SK-N-SH (cell line): ENCODE results near the gene RAB39B. TPM values are rescaled to one million over a fixed set of nuclear protein-coding genes. Genes with fewer than 3 reads are reported as not detected.
A peak's percentile ranks its signal among the peaks of the same experiment; 100 is the strongest.

Experiments
- CTCF ChIA-PET: fragments of 300-600, 350-600 bp; formaldehyde crosslinking; extraction: SDS; loops from one replicate; lab custom pipeline; 2021; lab: Yijun Ruan, JAX
- POLR2A ChIA-PET: fragments of 350-600 bp; sonication (Branson Sonifier 250); formaldehyde crosslinking; extraction: SDS; loops from one replicate; lab custom pipeline; 2020; ENCODE audit warnings: antibody characterized with exemption, inconsistent platforms; lab: Yijun Ruan, JAX
- DNase-seq: peaks from one replicate; pipeline ENCODE4 v3.0.0; 2012
- H2AFZ ChIP-seq: fragments of 200-600 bp; sonication (generic); 2 replicates; pipeline ENCODE4 v1.8.1; 2016; ENCODE audit warnings: antibody characterized with exemption, mild to moderate bottlenecking, low read depth
- H3F3A ChIP-seq: fragments of 200-600 bp; sonication (generic); replicated peaks from 2 replicates; pipeline ENCODE3; 2016; ENCODE audit warnings: antibody characterized with exemption, mild to moderate bottlenecking; ENCODE audit not compliant: insufficient read depth
- H3K27ac ChIP-seq, 2 experiments: fragments of 200-500 bp in 1 of 2; fragments of 200-600 bp in 1 of 2; sonication (Bioruptor generic) in 1 of 2; sonication (generic), shearing (Covaris generic) in 1 of 2; 2 replicates each; pipeline versions ENCODE4 v1.5.1 to v1.6.1; 2014 to 2016; ENCODE audit warnings: low read depth in 2 of 2, inconsistent platforms in 1 of 2, low read length in 1 of 2, mild to moderate bottlenecking in 1 of 2, mixed read lengths in 1 of 2
- H3K27me3 ChIP-seq: fragments of 200-600 bp; sonication (generic), shearing (Covaris generic); 2 replicates; pipeline ENCODE4 v1.6.1; 2016; ENCODE audit warnings: mixed run types; ENCODE audit not compliant: insufficient read depth
- H3K36me3 ChIP-seq, 2 experiments: fragments of 200-500 bp in 1 of 2; fragments of 200-600 bp in 1 of 2; sonication (Bioruptor generic) in 1 of 2; sonication (generic) in 1 of 2; replicated peaks in 1 of 2; 2 replicates each; pipeline versions ENCODE3 to v1.5.1; 2014 to 2016; ENCODE audit warnings: low read length in 1 of 2, mild to moderate bottlenecking in 1 of 2; ENCODE audit not compliant: insufficient read depth in 2 of 2, control insufficient read depth in 1 of 2
- H3K4me1 ChIP-seq, 2 experiments: fragments of 200-500 bp in 1 of 2; fragments of 200-600 bp in 1 of 2; sonication (Bioruptor generic) in 1 of 2; sonication (generic), shearing (Covaris generic) in 1 of 2; 2 replicates each; pipeline versions ENCODE4 v1.5.1 to v1.6.1; 2014 to 2016; ENCODE audit warnings: low read depth in 1 of 2, low read length in 1 of 2, mixed run types in 1 of 2; ENCODE audit not compliant: insufficient read depth in 2 of 2, control insufficient read depth in 1 of 2
- H3K4me2 ChIP-seq: fragments of 200-600 bp; sonication (generic), shearing (Covaris generic); 2 replicates; pipeline ENCODE4 v1.6.1; 2017; ENCODE audit warnings: mixed run types
- H3K4me3 ChIP-seq, 2 experiments: fragments of 200-500 bp in 1 of 2; fragments of 200-600 bp in 1 of 2; sonication (Bioruptor generic) in 1 of 2; sonication (generic), shearing (Covaris generic) in 1 of 2; 2 replicates each; pipeline versions ENCODE4 v1.5.1 to v1.8.1; 2014 to 2016; ENCODE audit warnings: low read depth in 2 of 2, inconsistent platforms in 1 of 2, low read length in 1 of 2, mild to moderate bottlenecking in 1 of 2, mixed read lengths in 1 of 2, moderate library complexity in 1 of 2
- H3K79me2 ChIP-seq: fragments of 200-600 bp; sonication (generic); 2 replicates; pipeline ENCODE4 v1.8.1; 2017; ENCODE audit warnings: mild to moderate bottlenecking; ENCODE audit not compliant: insufficient read depth
- H3K9ac ChIP-seq: fragments of 200-600 bp; sonication (generic); 2 replicates; pipeline ENCODE4 v1.6.1; 2017; ENCODE audit warnings: mixed run types
- H3K9me2 ChIP-seq: fragments of 200-600 bp; sonication (generic); 2 replicates; pipeline ENCODE4 v1.6.1; 2017; ENCODE audit warnings: mixed run types
- H3K9me3 ChIP-seq: fragments of 200-600 bp; sonication (generic); 2 replicates; pipeline ENCODE4 v1.6.1; 2017; ENCODE audit warnings: mixed run types, mild to moderate bottlenecking, moderate library complexity
- H4K20me1 ChIP-seq: fragments of 200-600 bp; sonication (generic); 2 replicates; pipeline ENCODE4 v1.6.1; 2017; ENCODE audit warnings: mild to moderate bottlenecking, mixed run types; ENCODE audit not compliant: insufficient read depth
- CHD2 ChIP-seq: fragments of 150-350 bp; IDR thresholded peaks from 2 replicates; pipeline ENCODE4 v1.6.1; 2018; ENCODE audit warnings: low read length; ENCODE audit not compliant: partially characterized antibody
- GABPA ChIP-seq: IDR thresholded peaks from 2 replicates; pipeline ENCODE4 v1.4.0; 2012; ENCODE audit warnings: low read depth, mild to moderate bottlenecking
- NRF1 ChIP-seq: IDR thresholded peaks from 2 replicates; pipeline ENCODE4 v1.6.1; 2012; ENCODE audit warnings: low read depth, mild to moderate bottlenecking, low read length
- POLR2AphosphoS5 ChIP-seq: IDR thresholded peaks from 2 replicates; pipeline ENCODE4 v1.6.1; 2012; ENCODE audit warnings: low read depth, low read length
- TEAD4 ChIP-seq: IDR thresholded peaks from 2 replicates; pipeline ENCODE4 v1.4.0; 2012; ENCODE audit warnings: mild to moderate bottlenecking, borderline replicate concordance; ENCODE audit not compliant: insufficient read depth
- YY1 ChIP-seq: IDR thresholded peaks from 2 replicates; pipeline ENCODE4 v1.4.0; 2012; ENCODE audit warnings: low read depth, mild to moderate bottlenecking
- WGBS: methylation state at CpG from one replicate; pipeline ENCODE4 v1.1.6; 2017; ENCODE audit warnings: low lambda C conversion rate; 5-methylcytosine and 5-hydroxymethylcytosine counted together
- polyA plus RNA-seq, 3 experiments: library from polyadenylated mRNA; depleted of rRNA; stranded (reverse); fragments of >200 nt; gene quantifications; 2 replicates each; pipeline ENCODE4 v1.2.3, GENCODE V29; 2012
- TF ChIP-seq, protein P1 (sequence below): fragments of 200-600 bp; sonication (generic); IDR thresholded peaks from 2 replicates; pipeline ENCODE4 v1.6.1; 2017; ENCODE audit warnings: antibody characterized with exemption, mild to moderate bottlenecking, moderate library complexity
- TF ChIP-seq, protein P2 (sequence below): IDR thresholded peaks from 2 replicates; pipeline ENCODE4 v1.6.1; 2012; ENCODE audit warnings: mild to moderate bottlenecking, low read depth, low read length, moderate library complexity
- TF ChIP-seq, protein P3 (sequence below): fragments of 150-350 bp; IDR thresholded peaks from 2 replicates; pipeline ENCODE4 v1.6.1; 2017; ENCODE audit warnings: antibody characterized with exemption, low read length, low read depth, borderline replicate concordance
- TF ChIP-seq, protein P4 (sequence below): IDR thresholded peaks from 2 replicates; pipeline ENCODE4 v1.4.0; 2012; ENCODE audit warnings: low read depth
- TF ChIP-seq, protein P5 (sequence below): IDR thresholded peaks from 2 replicates; pipeline ENCODE4; 2012

Gene RAB39B
- polyA plus RNA-seq, 1 of the 3 experiments (the other 2 are of a cell fraction): 1.3 TPM

DNA sequence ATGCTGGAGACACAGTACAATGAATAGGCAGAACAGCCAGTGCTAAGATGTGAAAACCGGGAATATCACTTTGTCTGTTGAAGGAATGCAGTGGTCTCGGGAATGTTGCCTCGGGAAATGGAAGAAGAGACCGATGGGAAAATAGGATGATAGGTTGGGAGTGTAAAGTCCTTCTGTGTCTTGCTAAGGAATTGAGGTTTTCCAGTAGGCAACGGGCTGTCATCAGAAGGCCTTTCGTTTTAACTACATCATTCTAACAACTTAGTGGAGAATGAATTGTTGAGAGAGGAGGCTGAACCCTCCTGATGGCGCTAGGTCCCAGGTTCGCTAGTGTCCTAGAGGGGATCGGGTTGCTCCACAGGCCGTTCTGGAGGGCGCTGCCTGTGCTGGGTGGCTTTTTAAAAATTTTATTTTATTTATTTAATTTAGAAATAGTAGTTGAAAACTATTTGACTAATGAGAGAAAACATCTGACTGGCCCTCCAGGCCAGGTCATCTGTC lies 47.3 kb downstream of the RAB39B start:
- peaks cover 48% of the 10 kb centered on the region for H3K79me2 ChIP-seq
- 0 out of 2 replicates have a peak, but pooled peaks cover 6% of the 10 kb centered on the region for H4K20me1 ChIP-seq
- peaks cover 0 to 4% of the 10 kb centered on the region in 2 experiments; a peak in 2 of 4 replicates for H3K4me1 ChIP-seq
- H3K9ac ChIP-seq: peak overlapping the region; percentile 91
- peak overlapping the region; percentile 64 to 68 for H3K27ac ChIP-seq
- peak overlapping the region; percentile 69 to 81 for H3K4me3 ChIP-seq
- peak overlapping the region; percentile 61 for H3K4me2 ChIP-seq
- H3F3A ChIP-seq: peaks cover 3% of the 10 kb centered on the region
- 5% methylated on average over 11 of the region's 11 CpGs for WGBS
- TF ChIP-seq, protein P1, sequence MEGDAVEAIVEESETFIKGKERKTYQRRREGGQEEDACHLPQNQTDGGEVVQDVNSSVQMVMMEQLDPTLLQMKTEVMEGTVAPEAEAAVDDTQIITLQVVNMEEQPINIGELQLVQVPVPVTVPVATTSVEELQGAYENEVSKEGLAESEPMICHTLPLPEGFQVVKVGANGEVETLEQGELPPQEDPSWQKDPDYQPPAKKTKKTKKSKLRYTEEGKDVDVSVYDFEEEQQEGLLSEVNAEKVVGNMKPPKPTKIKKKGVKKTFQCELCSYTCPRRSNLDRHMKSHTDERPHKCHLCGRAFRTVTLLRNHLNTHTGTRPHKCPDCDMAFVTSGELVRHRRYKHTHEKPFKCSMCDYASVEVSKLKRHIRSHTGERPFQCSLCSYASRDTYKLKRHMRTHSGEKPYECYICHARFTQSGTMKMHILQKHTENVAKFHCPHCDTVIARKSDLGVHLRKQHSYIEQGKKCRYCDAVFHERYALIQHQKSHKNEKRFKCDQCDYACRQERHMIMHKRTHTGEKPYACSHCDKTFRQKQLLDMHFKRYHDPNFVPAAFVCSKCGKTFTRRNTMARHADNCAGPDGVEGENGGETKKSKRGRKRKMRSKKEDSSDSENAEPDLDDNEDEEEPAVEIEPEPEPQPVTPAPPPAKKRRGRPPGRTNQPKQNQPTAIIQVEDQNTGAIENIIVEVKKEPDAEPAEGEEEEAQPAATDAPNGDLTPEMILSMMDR: 0 out of 2 replicates have a peak, but pooled peaks have one; percentile 2
- TF ChIP-seq GABPA: no peak
- TF ChIP-seq, all 33 proteins: peak for 1
- H3K9me3 ChIP-seq: 0 out of 2 replicates have a peak, but pooled peaks cover 3% of the 10 kb centered on the region
- 0 out of 2 replicates have a peak overlapping the region, but pooled peaks have one; percentile 95 for H2AFZ ChIP-seq
- CTCF ChIA-PET: interaction anchor here (0.6 to 2.4 kb wide), 12 partner anchors 9 to 299 kb away, joined by 3 to 9 read pairs (median 3); no protein-coding TSS in a partner anchor
- H3K9me2 ChIP-seq: no peaks in the 10 kb centered on the region
- POLR2A ChIA-PET: interaction anchor here (0.6 to 1.0 kb wide), 2 partner anchors 122 to 233 kb away, joined by 3 read pairs; no protein-coding TSS in a partner anchor
- DNase-seq: peak; percentile 46
- H3K36me3 ChIP-seq: peaks cover 0 to 6% of the 10 kb centered on the region in 2 experiments
- no peaks in the 10 kb centered on the region for H3K27me3 ChIP-seq

DNA sequence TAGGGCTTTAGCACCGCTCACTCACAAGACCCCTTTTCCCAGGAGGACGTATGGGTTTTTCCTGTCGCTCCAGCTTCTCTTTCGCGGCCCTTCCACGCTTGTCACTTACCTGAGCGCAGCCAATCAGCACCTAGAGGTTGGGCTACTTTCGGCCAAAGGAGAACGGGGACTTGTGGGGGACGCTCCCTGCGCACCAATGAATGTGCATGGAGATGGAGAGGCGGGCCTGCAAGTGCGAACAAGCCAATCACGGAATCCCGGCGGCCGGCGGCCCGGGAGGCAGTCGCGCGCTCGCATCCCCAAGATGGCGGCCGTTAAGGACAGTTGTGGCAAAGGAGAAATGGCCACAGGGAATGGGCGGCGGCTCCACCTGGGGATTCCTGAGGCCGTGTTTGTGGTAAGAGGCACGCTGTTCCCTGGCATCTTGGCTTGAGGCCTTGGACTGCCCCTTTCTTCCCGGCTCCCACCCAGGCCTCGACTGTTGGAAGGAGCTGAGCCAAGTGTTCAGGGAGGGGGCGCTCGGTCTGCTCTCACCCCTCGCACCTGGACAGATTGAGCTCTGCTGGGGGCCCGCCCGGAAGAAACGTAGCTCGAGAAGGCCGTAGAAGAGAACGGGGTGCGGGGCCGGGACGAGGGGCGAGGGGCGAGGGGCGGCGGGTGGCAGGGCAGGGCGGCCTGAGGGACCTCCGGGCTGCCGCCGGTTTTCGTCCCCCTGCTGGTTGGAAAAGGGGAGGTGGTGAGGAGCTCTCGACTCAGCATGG lies 47.9 kb downstream of the RAB39B start, which contains the start of gene VBP1:
Gene VBP1, plus strand, starts transcription at position 282 of the 761 bp plus-strand sequence. Its CDS starts 23 bp downstream, at position 305.
- Histone ChIP-seq H3K9ac (peak within 1 kb of the TSS; percentile 91), H3K9me2 (no peaks in the 10 kb centered on the region), H3K9me3 (0 out of 2 replicates have a peak, but pooled peaks cover 3% of the 10 kb centered on the region), H3K4me2 (peak within 1 kb of the TSS; percentile 81), H4K20me1 (0 out of 2 replicates have a peak, but pooled peaks cover 6% of the 10 kb centered on the region), H3K4me3 (peak within 1 kb of the TSS; percentile 69 to 81), H3K27me3 (no peaks in the 10 kb centered on the region), H3K4me1 (peaks cover 0 to 4% of the 10 kb centered on the region in 2 experiments; a peak in 2 of 4 replicates), H2AFZ (peak within 1 kb of the TSS; percentile 95), H3K36me3 (peaks cover 0 to 6% of the 10 kb centered on the region in 2 experiments), H3K79me2 (peaks cover 42% of the 10 kb centered on the region), H3F3A (peaks cover 3% of the 10 kb centered on the region), H3K27ac (peak within 1 kb of the TSS; percentile 68 to 83)
- 12% methylated on average over 27 of the region's 53 CpGs for WGBS
- POLR2A ChIA-PET: interaction anchor here (0.6 kb wide), 1 partner anchor 121 kb away, joined by 3 read pairs; no protein-coding TSS in a partner anchor
- CTCF ChIA-PET: interaction anchor here (0.6 to 2.4 kb wide), 10 partner anchors 9 to 298 kb away, joined by 3 to 9 read pairs (median 3); no protein-coding TSS in a partner anchor
- peak; percentile 85 for DNase-seq
- no peak for TF ChIP-seq TEAD4
- TF ChIP-seq YY1: peak; percentile 89
- peak; percentile 52 for TF ChIP-seq NRF1
- TF ChIP-seq, protein P1: peak; percentile 59
- TF ChIP-seq, protein P2, sequence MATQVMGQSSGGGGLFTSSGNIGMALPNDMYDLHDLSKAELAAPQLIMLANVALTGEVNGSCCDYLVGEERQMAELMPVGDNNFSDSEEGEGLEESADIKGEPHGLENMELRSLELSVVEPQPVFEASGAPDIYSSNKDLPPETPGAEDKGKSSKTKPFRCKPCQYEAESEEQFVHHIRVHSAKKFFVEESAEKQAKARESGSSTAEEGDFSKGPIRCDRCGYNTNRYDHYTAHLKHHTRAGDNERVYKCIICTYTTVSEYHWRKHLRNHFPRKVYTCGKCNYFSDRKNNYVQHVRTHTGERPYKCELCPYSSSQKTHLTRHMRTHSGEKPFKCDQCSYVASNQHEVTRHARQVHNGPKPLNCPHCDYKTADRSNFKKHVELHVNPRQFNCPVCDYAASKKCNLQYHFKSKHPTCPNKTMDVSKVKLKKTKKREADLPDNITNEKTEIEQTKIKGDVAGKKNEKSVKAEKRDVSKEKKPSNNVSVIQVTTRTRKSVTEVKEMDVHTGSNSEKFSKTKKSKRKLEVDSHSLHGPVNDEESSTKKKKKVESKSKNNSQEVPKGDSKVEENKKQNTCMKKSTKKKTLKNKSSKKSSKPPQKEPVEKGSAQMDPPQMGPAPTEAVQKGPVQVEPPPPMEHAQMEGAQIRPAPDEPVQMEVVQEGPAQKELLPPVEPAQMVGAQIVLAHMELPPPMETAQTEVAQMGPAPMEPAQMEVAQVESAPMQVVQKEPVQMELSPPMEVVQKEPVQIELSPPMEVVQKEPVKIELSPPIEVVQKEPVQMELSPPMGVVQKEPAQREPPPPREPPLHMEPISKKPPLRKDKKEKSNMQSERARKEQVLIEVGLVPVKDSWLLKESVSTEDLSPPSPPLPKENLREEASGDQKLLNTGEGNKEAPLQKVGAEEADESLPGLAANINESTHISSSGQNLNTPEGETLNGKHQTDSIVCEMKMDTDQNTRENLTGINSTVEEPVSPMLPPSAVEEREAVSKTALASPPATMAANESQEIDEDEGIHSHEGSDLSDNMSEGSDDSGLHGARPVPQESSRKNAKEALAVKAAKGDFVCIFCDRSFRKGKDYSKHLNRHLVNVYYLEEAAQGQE: no peak
- TF ChIP-seq, protein P3, sequence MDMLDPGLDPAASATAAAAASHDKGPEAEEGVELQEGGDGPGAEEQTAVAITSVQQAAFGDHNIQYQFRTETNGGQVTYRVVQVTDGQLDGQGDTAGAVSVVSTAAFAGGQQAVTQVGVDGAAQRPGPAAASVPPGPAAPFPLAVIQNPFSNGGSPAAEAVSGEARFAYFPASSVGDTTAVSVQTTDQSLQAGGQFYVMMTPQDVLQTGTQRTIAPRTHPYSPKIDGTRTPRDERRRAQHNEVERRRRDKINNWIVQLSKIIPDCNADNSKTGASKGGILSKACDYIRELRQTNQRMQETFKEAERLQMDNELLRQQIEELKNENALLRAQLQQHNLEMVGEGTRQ: no peak
- peak; percentile 75 for TF ChIP-seq CHD2
- TF ChIP-seq, protein P4, sequence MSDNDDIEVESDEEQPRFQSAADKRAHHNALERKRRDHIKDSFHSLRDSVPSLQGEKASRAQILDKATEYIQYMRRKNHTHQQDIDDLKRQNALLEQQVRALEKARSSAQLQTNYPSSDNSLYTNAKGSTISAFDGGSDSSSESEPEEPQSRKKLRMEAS: no peak
- TF ChIP-seq, protein P5, sequence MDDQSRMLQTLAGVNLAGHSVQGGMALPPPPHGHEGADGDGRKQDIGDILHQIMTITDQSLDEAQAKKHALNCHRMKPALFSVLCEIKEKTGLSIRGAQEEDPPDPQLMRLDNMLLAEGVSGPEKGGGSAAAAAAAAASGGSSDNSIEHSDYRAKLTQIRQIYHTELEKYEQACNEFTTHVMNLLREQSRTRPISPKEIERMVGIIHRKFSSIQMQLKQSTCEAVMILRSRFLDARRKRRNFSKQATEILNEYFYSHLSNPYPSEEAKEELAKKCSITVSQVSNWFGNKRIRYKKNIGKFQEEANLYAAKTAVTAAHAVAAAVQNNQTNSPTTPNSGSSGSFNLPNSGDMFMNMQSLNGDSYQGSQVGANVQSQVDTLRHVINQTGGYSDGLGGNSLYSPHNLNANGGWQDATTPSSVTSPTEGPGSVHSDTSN: peak; percentile 96
- TF ChIP-seq POLR2AphosphoS5: peak; percentile 55; the same call in 1 of the 2 replicates
